K562 (cell line): ENCODE data around the gene THRSP. TPM values are rescaled to one million over a fixed set of nuclear protein-coding genes. Genes with fewer than 3 reads are reported as not detected.

Experiments used
- ATAC-seq: fragments of 200-7000 bp; cut with Tn5 transposase; 3 replicates; pipeline ENCODE4 v1.9.1; 2020; ENCODE audit warnings: moderate library complexity
- Bru-seq: library from RNA; stranded (reverse); fragments of 400-500 nt; gene quantifications from one replicate; lab custom pipeline; 2021; lab: Mats Ljungman, UMichigan
- BruChase-seq, 2 experiments: library from RNA; stranded (reverse); fragments of 400-500 nt; gene quantifications; one replicate each; lab custom pipeline; 2021; lab: Mats Ljungman, UMichigan
- BruUV-seq: library from RNA; stranded (reverse); fragments of 400-500 nt; replicated peaks from 2 replicates; lab custom pipeline; 2021; lab: Mats Ljungman, UMichigan
- CTCF ChIA-PET: fragments of 300-600 bp; formaldehyde crosslinking; extraction: SDS; loops from one replicate; lab custom pipeline; 2021; ENCODE audit warnings: low intra/inter-chr PET ratio; lab: Yijun Ruan, JAX
- POLR2A ChIA-PET: fragments of 300-600, 350-650 bp; sonication (Branson Sonifier 250); formaldehyde crosslinking; extraction: SDS; loops from one replicate; lab custom pipeline; 2021; ENCODE audit warnings: antibody characterized with exemption, inconsistent platforms; lab: Yijun Ruan, JAX
- DNase-seq, 4 experiments: peaks; one replicate each; pipeline versions ENCODE4 v3.0.0 to v3.0.0-alpha.2; 2011 to 2018; ENCODE audit warnings: low spot score in 3 of 4, mixed read lengths in 3 of 4; ENCODE audit errors: extremely low read depth in 1 of 4
- FAIRE-seq: peaks from 2 replicates; lab custom pipeline; 2011; peaks lifted over from hg19 to GRCh38; lab: Jason Lieb, UNC
- H2AFZ ChIP-seq: 2 replicates; pipeline ENCODE4 v1.6.0; 2011; ENCODE audit warnings: low read depth, low read length, control low read depth, inconsistent platforms
- H3K27ac ChIP-seq: fragments of 200-600 bp; 3 replicates; pipeline ENCODE4 v1.8.0; 2011; ENCODE audit warnings: low read depth, mild to moderate bottlenecking, control low read depth, inconsistent platforms, low read length, moderate library complexity, mixed read lengths; ENCODE audit errors: extremely low read depth
- H3K27me3 ChIP-seq, 2 experiments: fragments of 300-600 bp in 1 of 2; 2 replicates in 1 of 2; 3 replicates in 1 of 2; pipeline versions ENCODE4 v1.6.0 to v1.8.0; 2011; ENCODE audit warnings: inconsistent platforms in 2 of 2, low read length in 2 of 2, mild to moderate bottlenecking in 1 of 2, mixed read lengths in 1 of 2, moderate library complexity in 1 of 2; ENCODE audit not compliant: control insufficient read depth in 2 of 2, insufficient read depth in 2 of 2
- H3K36me3 ChIP-seq: fragments of 300-600 bp; 3 replicates; pipeline ENCODE4 v1.8.0; 2011; ENCODE audit warnings: mild to moderate bottlenecking, low read length, inconsistent platforms; ENCODE audit not compliant: control insufficient read depth, insufficient read depth
- H3K4me1 ChIP-seq, 2 experiments: fragments of 200-600 bp in 1 of 2; replicated peaks in 1 of 2; 2 replicates in 1 of 2; 3 replicates in 1 of 2; pipeline versions ENCODE4 v1.5.1 to v1.8.0; 2011; ENCODE audit warnings: inconsistent platforms in 2 of 2, low read length in 2 of 2, mild to moderate bottlenecking in 1 of 2, mixed read lengths in 1 of 2, moderate library complexity in 1 of 2; ENCODE audit not compliant: control insufficient read depth in 2 of 2, insufficient read depth in 2 of 2
- H3K4me2 ChIP-seq: 2 replicates; pipeline ENCODE4 v1.6.1; 2011; ENCODE audit warnings: low read length, control low read depth, inconsistent platforms, mixed read lengths; ENCODE audit not compliant: insufficient read depth
- H3K4me3 ChIP-seq: fragments of 200-600 bp; sonication (generic), shearing (Covaris generic); 2 replicates; pipeline ENCODE4 v1.5.1; 2016; ENCODE audit warnings: control low read depth, inconsistent platforms
- H3K79me2 ChIP-seq: fragments of 200-600 bp; 3 replicates; pipeline ENCODE4 v1.8.0; 2011; ENCODE audit warnings: low read length, inconsistent platforms; ENCODE audit not compliant: control insufficient read depth, insufficient read depth
- H3K9ac ChIP-seq, 2 experiments: 2 replicates each; pipeline versions ENCODE4 v1.6.0 to v1.6.1; 2011; ENCODE audit warnings: low read depth in 2 of 2, low read length in 2 of 2, control low read depth in 1 of 2, inconsistent platforms in 1 of 2, mild to moderate bottlenecking in 1 of 2, mixed read lengths in 1 of 2; ENCODE audit not compliant: insufficient read depth in 1 of 2
- H3K9me1 ChIP-seq: one replicate; pipeline ENCODE4 v1.6.0; 2011; ENCODE audit warnings: inconsistent platforms, mild to moderate bottlenecking, low read length, moderate library complexity; ENCODE audit not compliant: control insufficient read depth, insufficient read depth
- H3K9me3 ChIP-seq: replicated peaks from 2 replicates; pipeline ENCODE4 v1.5.1; 2011; ENCODE audit warnings: low read depth, low read length, inconsistent platforms; ENCODE audit not compliant: control insufficient read depth, insufficient read depth
- H4K20me1 ChIP-seq: replicated peaks from 2 replicates; pipeline ENCODE4 v1.6.1; 2011; ENCODE audit warnings: low read length, inconsistent platforms, mixed read lengths; ENCODE audit not compliant: control insufficient read depth, insufficient read depth
- CEBPB ChIP-seq: fragments of 450-650 bp; IDR thresholded peaks from 2 replicates; pipeline ENCODE4 v1.6.1; 2016; ENCODE audit warnings: missing genetic modification characterization, missing compliant biosample characterization
- CLOCK ChIP-seq: fragments of 250-450 bp; sonication (Bioruptor Pico); IDR thresholded peaks from 2 replicates; pipeline ENCODE4 v1.4.0; 2020; ENCODE audit warnings: mild to moderate bottlenecking, moderate library complexity, borderline replicate concordance
- ERF ChIP-seq: fragments of 450-650 bp; formaldehyde crosslinking; IDR thresholded peaks from 2 replicates; pipeline ENCODE4 v1.4.0; 2020; ENCODE audit warnings: mild to moderate bottlenecking, mixed read lengths
- FOXM1 ChIP-seq, 2 experiments: fragments of 450-650 bp in 1 of 2; sonication (generic) in 1 of 2; formaldehyde crosslinking in 1 of 2; IDR thresholded peaks; 2 replicates each; pipeline versions ENCODE4 v1.6.1 to v1.9.0; 2017 to 2022; ENCODE audit warnings: low read depth in 2 of 2, mild to moderate bottlenecking in 2 of 2, missing genetic modification reagents in 1 of 2, moderate library complexity in 1 of 2
- HDAC6 ChIP-seq: IDR thresholded peaks from 2 replicates; pipeline ENCODE4 v1.6.1; 2012; ENCODE audit warnings: low read depth, mild to moderate bottlenecking, control low read depth, inconsistent platforms, low read length, moderate library complexity
- SIX5 ChIP-seq, 2 experiments: IDR thresholded peaks; 2 replicates each; pipeline ENCODE4 v1.6.1; 2011; ENCODE audit warnings: low read length in 2 of 2, borderline replicate concordance in 1 of 2, low read depth in 1 of 2, mild to moderate bottlenecking in 1 of 2, moderate library complexity in 1 of 2; ENCODE audit not compliant: insufficient read depth in 1 of 2
- U2AF1 ChIP-seq: fragments of 200-400 bp; formaldehyde crosslinking; optimal IDR thresholded peaks from 2 replicates; pipeline ENCODE3; 2017; ENCODE audit warnings: mild to moderate bottlenecking, low read depth, low read length, moderate library complexity
- ZNF668 ChIP-seq: fragments of 250-450 bp; sonication (Bioruptor Pico); IDR thresholded peaks from 2 replicates; pipeline ENCODE4 v1.8.0; 2022; ENCODE audit warnings: mild to moderate bottlenecking, inconsistent platforms
- WGBS: fragments of 100-300 bp; shearing (Covaris generic); methylation state at CpG from one replicate; pipeline ENCODE4 v1.1.6; 2016; ENCODE audit warnings: low coverage, mixed read lengths; ENCODE audit not compliant: insufficient coverage; ENCODE audit errors: missing lambda C conversion rate; 5-methylcytosine and 5-hydroxymethylcytosine counted together
- in situ Hi-C: fragments of 300-500 bp; cut with MboI; formaldehyde crosslinking; loops from 4 replicates; pipeline ENCODE4 v1.15.0; 2018; ENCODE audit warnings: inconsistent platforms, mixed read lengths
- intact Hi-C: fragments of 100-400 bp; cut with micrococcal nuclease; formaldehyde crosslinking; loops from 2 replicates; pipeline ENCODE4 v1.14.2; 2022
- long read RNA-seq, 3 experiments: library from polyadenylated mRNA in 2 of 3; library from RNA in 1 of 3; unstranded in 2 of 3; stranded (forward) in 1 of 3; transcript quantifications; one replicate each; pipeline ENCODE4 v2.0.0, GENCODE V29; 2019 to 2022
- polyA minus RNA-seq, 3 experiments: library from RNA; depleted of rRNA, polyadenylated mRNA; stranded (reverse); fragments of >200 nt; gene quantifications; 2 replicates each; pipeline ENCODE4 v1.2.3, GENCODE V29; 2011
- polyA plus RNA-seq, 8 experiments: library from polyadenylated mRNA; depleted of rRNA in 4 of 8; stranded (reverse) in 5 of 8; unstranded in 3 of 8; fragments of >200 nt; fragmentation: Nextera tagmentation in 2 of 8; fragmentation: Illumina TruSeq in 1 of 8; extraction: Ambion mirVana in 2 of 8; extraction: Trizol in 1 of 8; gene quantifications; 2 replicates each; pipeline versions ENCODE4 v1.2.1 to v1.2.3, GENCODE V29; 2011 to 2014; ENCODE audit warnings: inconsistent platforms in 1 of 8, missing spikeins in 1 of 8
- total RNA-seq, 7 experiments: library from RNA; depleted of rRNA in 6 of 7; stranded (reverse); fragments of >200 nt in 6 of 7; fragmentation: Illumina TruSeq in 2 of 7; extraction: Trizol in 2 of 7; gene quantifications; 2 replicates each; pipeline versions ENCODE4 v1.2.1 to v1.2.3, GENCODE V29; 2011 to 2021; ENCODE audit warnings: low replicate concordance in 1 of 7
- TF ChIP-seq, protein P1 (sequence below): fragments of 450-650 bp; IDR thresholded peaks from 2 replicates; pipeline ENCODE4 v1.6.1; 2016; ENCODE audit warnings: mild to moderate bottlenecking

Gene THRSP
- total RNA-seq (2011; cell fraction: chromatin; rRNA removed; ENCODE audit: low replicate concordance): 2.3 and 2.8 TPM in 2 replicates
- 2.2 and 2.5 TPM in 2 replicates for total RNA-seq (2011; cell fraction: nucleolus; rRNA removed)
- 1.8 and 2.3 TPM in 2 replicates for total RNA-seq (2011; cell fraction: nucleoplasm; rRNA removed)
- total RNA-seq (2014; rRNA removed) (0.24 and 0.36 TPM in 2 replicates), total RNA-seq (2014; rRNA removed; fragmentation: Illumina TruSeq; extraction: Trizol) (not detected in 2 replicates), total RNA-seq (2015; rRNA removed; fragmentation: Illumina TruSeq; extraction: Trizol) (not detected in 2 replicates), total RNA-seq (2021) (0.16 and 0.31 TPM in 2 replicates), polyA plus RNA-seq (2011; rRNA removed) (0.29 and 0.43 TPM in 2 replicates), polyA plus RNA-seq (2014; fragmentation: Illumina TruSeq; extraction: Trizol) (0.28 TPM in 2 replicates), polyA plus RNA-seq (2014; fragmentation: Nextera tagmentation; extraction: Ambion mirVana) (under 1 TPM; 0.23 to 0.34 TPM), polyA plus RNA-seq (2014; rRNA removed) (0.09 and 0.56 TPM in 2 replicates), polyA minus RNA-seq (2011; rRNA and poly(A)+ RNA removed) (0.74 TPM in 1 of 2 replicates, not detected in the other), Bru-seq, nascent RNA (percentile 33 among the genes with signal in this experiment), BruChase-seq, experiment 1, labeled RNA remaining after a 2-hour chase (percentile 45 among the genes with signal in this experiment), BruChase-seq, experiment 2, labeled RNA remaining after a 6-hour chase (percentile 42 among the genes with signal in this experiment)
- polyA plus RNA-seq (2011; cell fraction: cytosol; rRNA removed): 0.15 and 0.18 TPM in 2 replicates
- polyA plus RNA-seq (2011; cell fraction: nucleus; rRNA removed): 1.0 and 1.1 TPM in 2 replicates
- polyA plus RNA-seq (2012): 0.13 and 1.6 TPM in 2 replicates
- not detected in 2 replicates for polyA minus RNA-seq (2011; cell fraction: cytosol; rRNA and poly(A)+ RNA removed)
- 0.54 TPM in 1 of 2 replicates, not detected in the other for polyA minus RNA-seq (2011; cell fraction: nucleus; rRNA and poly(A)+ RNA removed)
- long read RNA-seq, experiment 1: 0 reads
- long read RNA-seq, experiment 2: 0 reads
- long read RNA-seq, experiment 3: 0 reads

DNA sequence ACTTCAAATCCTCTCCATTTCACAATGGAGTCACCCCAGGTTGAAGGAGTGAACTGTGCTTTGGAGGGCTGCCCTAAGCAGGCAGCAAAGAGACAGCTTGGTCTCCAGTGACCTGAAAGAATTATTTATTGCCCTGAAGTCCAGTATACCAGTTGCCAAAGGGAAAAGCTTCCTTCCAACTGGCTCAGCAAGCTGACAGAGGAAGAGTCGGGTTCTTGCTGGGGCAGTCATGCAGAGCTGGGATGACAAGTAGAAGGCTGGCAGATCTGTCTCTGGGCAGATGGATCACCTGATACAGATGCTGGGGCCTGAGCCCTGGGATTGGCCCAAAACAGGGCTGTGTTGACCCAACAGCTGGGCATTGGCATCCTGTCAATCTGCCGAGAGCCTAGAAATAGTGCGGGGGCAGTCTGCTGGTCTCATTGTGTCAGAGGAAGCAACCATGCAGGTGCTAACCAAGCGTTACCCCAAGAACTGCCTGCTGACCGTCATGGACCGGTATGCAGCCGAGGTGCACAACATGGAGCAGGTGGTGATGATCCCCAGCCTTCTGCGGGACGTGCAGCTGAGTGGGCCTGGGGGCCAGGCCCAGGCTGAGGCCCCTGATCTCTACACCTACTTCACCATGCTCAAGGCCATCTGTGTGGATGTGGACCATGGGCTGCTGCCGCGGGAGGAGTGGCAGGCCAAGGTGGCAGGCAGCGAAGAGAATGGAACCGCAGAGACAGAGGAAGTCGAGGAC, at the start of gene THRSP:
Gene THRSP (plus strand): TSS at position 422 of the 742 bp plus-strand sequence. CDS start 21 bp downstream, at position 443.
- in situ Hi-C loops: no loop called here
- no peak within 1 kb of the TSS for H3K27ac ChIP-seq
- intact Hi-C loops: no loop called here
- H3K79me2 ChIP-seq: no peaks in the 10 kb centered on the region
- CTCF ChIA-PET: interaction anchor here (0.5 kb wide), 1 partner anchor 589 kb away, joined by 3 read pairs; no protein-coding TSS in a partner anchor
- no peaks in the 10 kb centered on the region for H3K27me3 ChIP-seq
- no peak for ATAC-seq
- H3K9me1 ChIP-seq: no peaks in the 10 kb centered on the region
- no peak within 1 kb of the TSS for H2AFZ ChIP-seq
- H3K4me1 ChIP-seq: peaks cover 13 to 20% of the 10 kb centered on the region in 2 experiments
- H3K9ac ChIP-seq: no peak within 1 kb of the TSS
- H3K36me3 ChIP-seq: peaks cover 11% of the 10 kb centered on the region; the same call in 2 of the 3 replicates
- FAIRE-seq: no peak
- H3K4me3 ChIP-seq: no peak within 1 kb of the TSS
- POLR2A ChIA-PET: interaction anchor here (0.7 to 1.1 kb wide), 4 partner anchors 13 to 24 kb away, joined by 3 to 5 read pairs (median 4); no protein-coding TSS in a partner anchor
- WGBS: 88% methylated on average over 14 of the region's 14 CpGs
- TF ChIP-seq ZNF668 (CRISPR knock-in tag) (no peak), CLOCK (CRISPR knock-in tag) (no peak), HDAC6 (no peak), U2AF1 (no peak), FOXM1 (IDR thresholded peaks at IDR 0.05; ENCODE audit: low read depth) (no peak), FOXM1 (CRISPR knock-in tag; IDR thresholded peaks at IDR 0.05; ENCODE audit: low read depth) (no peak), SIX5 (IDR thresholded peaks at IDR 0.05; ENCODE audit: borderline replicate concordance in 1 of 2, insufficient read depth in 1 of 2, low read depth in 1 of 2, low read length in 2 of 2) (no peak), CEBPB (tag) (no peak), ERF (no peak)
- TF ChIP-seq, protein P1, sequence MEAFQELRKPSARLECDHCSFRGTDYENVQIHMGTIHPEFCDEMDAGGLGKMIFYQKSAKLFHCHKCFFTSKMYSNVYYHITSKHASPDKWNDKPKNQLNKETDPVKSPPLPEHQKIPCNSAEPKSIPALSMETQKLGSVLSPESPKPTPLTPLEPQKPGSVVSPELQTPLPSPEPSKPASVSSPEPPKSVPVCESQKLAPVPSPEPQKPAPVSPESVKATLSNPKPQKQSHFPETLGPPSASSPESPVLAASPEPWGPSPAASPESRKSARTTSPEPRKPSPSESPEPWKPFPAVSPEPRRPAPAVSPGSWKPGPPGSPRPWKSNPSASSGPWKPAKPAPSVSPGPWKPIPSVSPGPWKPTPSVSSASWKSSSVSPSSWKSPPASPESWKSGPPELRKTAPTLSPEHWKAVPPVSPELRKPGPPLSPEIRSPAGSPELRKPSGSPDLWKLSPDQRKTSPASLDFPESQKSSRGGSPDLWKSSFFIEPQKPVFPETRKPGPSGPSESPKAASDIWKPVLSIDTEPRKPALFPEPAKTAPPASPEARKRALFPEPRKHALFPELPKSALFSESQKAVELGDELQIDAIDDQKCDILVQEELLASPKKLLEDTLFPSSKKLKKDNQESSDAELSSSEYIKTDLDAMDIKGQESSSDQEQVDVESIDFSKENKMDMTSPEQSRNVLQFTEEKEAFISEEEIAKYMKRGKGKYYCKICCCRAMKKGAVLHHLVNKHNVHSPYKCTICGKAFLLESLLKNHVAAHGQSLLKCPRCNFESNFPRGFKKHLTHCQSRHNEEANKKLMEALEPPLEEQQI: no peak
- H3K9me3 ChIP-seq: no peaks in the 10 kb centered on the region
- BruUV-seq: no TSS peak
- peak in 1 of 4 experiments; percentile 5 for DNase-seq
- no peaks in the 10 kb centered on the region for H4K20me1 ChIP-seq
- no peak within 1 kb of the TSS for H3K4me2 ChIP-seq
